Pancreas (tissue), 10 donors: Measurements from ENCODE around the gene PLP1. TPM values are rescaled to one million over a fixed set of nuclear protein-coding genes. Genes with fewer than 3 reads are reported as not detected.

Experiments used
- ATAC-seq, 4 donors: fragments of 200-7000 bp; cut with Tn5 transposase; one replicate each; pipeline versions ENCODE4 v1.8.0 to v1.9.1; 2020; ENCODE audit warnings: mild to moderate bottlenecking in 4 of 4, moderate library complexity in 4 of 4
- DNase-seq, 6 donors: peaks; one replicate each; pipeline ENCODE4 v3.0.0-alpha.2; 2020
- FAIRE-seq: peaks from 2 replicates; lab custom pipeline; 2012; peaks lifted over from hg19 to GRCh38; lab: Jason Lieb, UNC
- H3K27ac ChIP-seq, 4 donors: fragments of 200-600 bp; sonication (generic); 1 replicate in 3 of 4; 2 replicates in 1 of 4; pipeline versions ENCODE4 v1.5.0 to v1.8.0; 2020
- H3K27me3 ChIP-seq, 4 donors: fragments of 200-600 bp; one replicate each; pipeline ENCODE4 v1.8.0; 2021
- H3K36me3 ChIP-seq, 3 donors: fragments of 200-600 bp; sonication (generic) in 1 of 3; one replicate each; pipeline versions ENCODE4 v1.5.0 to v1.8.0; 2020 to 2021
- H3K4me1 ChIP-seq, 3 donors: fragments of 200-600 bp; one replicate each; pipeline ENCODE4 v1.8.0; 2021
- H3K4me3 ChIP-seq, 4 donors: fragments of 200-600 bp; sonication (generic) in 2 of 4; one replicate each; pipeline versions ENCODE4 v1.5.0 to v1.8.0; 2020 to 2021
- H3K9me3 ChIP-seq, 4 donors: fragments of 200-600 bp; one replicate each; pipeline ENCODE4 v1.8.0; 2021
- WGBS, 2 donors: extraction: QIAGEN DNeasy Blood & Tissue Kit; methylation state at CpG; one replicate each; pipeline ENCODE4 v1.1.7; 2013; 5-methylcytosine and 5-hydroxymethylcytosine counted together
- intact Hi-C, 3 donors: fragments of 100-400 bp; cut with DNase I; formaldehyde crosslinking; loops; one replicate each; pipeline versions ENCODE4 v1.11.1 to v1.14.2; 2022
- polyA plus RNA-seq, 2 donors: library from polyadenylated mRNA; stranded (reverse); fragments of 200-250 nt; gene quantifications; one replicate each; pipeline ENCODE4 v1.2.3, GENCODE V29; 2013
- total RNA-seq, 6 donors: library from RNA; stranded (reverse); fragmentation: NEBNext Ultra II Directional in 4 of 6; extraction: Animal tissue kit (Norgen Biotek cat#: 25700) in 4 of 6; gene quantifications; one replicate each; pipeline versions ENCODE4 v1.2.1 to v1.2.4, GENCODE V29; 2021 to 2023
- TF ChIP-seq, protein P1 (sequence below), 4 donors: fragments of 200-600 bp; sonication (generic) in 3 of 4; IDR thresholded peaks; one replicate each; pipeline versions ENCODE4 v1.5.0 to v1.8.0; 2021; ENCODE audit warnings: antibody characterized with exemption in 4 of 4
- donor health status: healthy with polysubstance abuse.
- donor health status: DM: no; HTN: no; CAD: no; lungs with moderate emphysema.
- donor health status: DM: no; HTN: no; CAD: no.
- donor health status: control.
- donor health status: control.
- donor health status: Bipolar disorder and iron deficiency.
- donor health status: DM: yes; HTN: yes; CAD: no.
- donor health status: DM: no; HTN: no; CAD: no.
- donor health status: DM: no; HTN: no; CAD: no.
- donor health status: DM: yes; HTN: yes; CAD: no.

Gene PLP1
- total and polyA plus RNA-seq, 8 donors, result 0.30 to 2.6 (median 0.60) TPM

DNA sequence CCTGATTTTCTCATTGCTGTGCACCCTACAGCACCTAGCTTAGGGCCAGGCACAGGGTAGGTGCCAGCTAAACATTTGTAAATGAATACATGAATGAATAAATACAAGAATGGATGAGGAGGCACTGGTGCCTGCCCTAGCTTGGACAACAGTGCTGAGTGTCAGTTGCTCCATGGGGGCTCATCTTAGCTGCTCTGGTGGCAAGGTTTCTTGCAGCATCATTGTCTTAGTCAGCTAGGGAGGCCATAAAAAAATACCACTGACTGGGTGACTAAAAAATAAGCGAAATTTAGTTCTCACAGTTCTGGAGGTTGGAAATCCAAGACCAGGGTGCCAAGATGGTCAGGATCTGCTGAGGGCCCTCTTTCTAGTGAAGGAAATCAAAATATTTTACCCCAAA, 34.8 kb upstream of the PLP1 start:
- ATAC-seq (no peak), FAIRE-seq (no peak), DNase-seq (no peak)
- intact Hi-C loops, result no loop called here
- Histone ChIP-seq H3K27ac (no peak overlapping the region), H3K4me3 (no peak overlapping the region), H3K4me1 (no peaks in the 10 kb centered on the region), H3K9me3 (no peaks in the 10 kb centered on the region), H3K27me3 (peaks cover 0 to 11% (median 0%) of the 10 kb centered on the region in 4 donors), H3K36me3 (no peaks in the 10 kb centered on the region)
- 75 to 79% methylated on average over 1 of the region's 1 CpG for WGBS, 2 donors
- TF ChIP-seq, protein P1, sequence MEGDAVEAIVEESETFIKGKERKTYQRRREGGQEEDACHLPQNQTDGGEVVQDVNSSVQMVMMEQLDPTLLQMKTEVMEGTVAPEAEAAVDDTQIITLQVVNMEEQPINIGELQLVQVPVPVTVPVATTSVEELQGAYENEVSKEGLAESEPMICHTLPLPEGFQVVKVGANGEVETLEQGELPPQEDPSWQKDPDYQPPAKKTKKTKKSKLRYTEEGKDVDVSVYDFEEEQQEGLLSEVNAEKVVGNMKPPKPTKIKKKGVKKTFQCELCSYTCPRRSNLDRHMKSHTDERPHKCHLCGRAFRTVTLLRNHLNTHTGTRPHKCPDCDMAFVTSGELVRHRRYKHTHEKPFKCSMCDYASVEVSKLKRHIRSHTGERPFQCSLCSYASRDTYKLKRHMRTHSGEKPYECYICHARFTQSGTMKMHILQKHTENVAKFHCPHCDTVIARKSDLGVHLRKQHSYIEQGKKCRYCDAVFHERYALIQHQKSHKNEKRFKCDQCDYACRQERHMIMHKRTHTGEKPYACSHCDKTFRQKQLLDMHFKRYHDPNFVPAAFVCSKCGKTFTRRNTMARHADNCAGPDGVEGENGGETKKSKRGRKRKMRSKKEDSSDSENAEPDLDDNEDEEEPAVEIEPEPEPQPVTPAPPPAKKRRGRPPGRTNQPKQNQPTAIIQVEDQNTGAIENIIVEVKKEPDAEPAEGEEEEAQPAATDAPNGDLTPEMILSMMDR (IDR thresholded peaks at IDR 0.05), result no peak

DNA sequence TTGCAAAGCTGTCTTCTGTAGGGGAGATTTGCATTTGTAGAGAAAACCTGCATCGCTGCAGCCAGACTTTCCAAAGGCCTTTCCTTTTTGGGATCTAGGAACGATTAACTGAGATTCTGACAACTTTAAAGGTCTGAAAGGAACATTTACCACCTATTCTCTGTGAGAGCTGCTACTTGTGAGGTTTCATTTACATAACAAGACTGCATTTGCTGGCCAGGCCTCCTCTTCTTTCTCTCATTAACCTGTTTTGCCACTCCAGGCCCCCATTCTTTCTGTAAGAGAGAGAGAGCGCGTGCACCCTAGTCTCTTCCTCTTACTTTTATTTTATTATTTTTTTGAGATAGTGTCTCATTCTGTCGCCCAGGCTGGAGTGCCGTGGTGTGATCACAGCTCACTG, 34.3 kb upstream of the PLP1 start:
- FAIRE-seq (no peak), ATAC-seq (no peak), DNase-seq (no peak)
- intact Hi-C loops, result no loop called here
- 71 to 84% methylated on average over 6 of the region's 6 CpGs for WGBS, 2 donors
- Histone ChIP-seq H3K27ac (no peak overlapping the region), H3K4me1 (no peaks in the 10 kb centered on the region), H3K36me3 (no peaks in the 10 kb centered on the region), H3K9me3 (no peaks in the 10 kb centered on the region), H3K27me3 (peaks cover 0 to 11% (median 0%) of the 10 kb centered on the region in 4 donors), H3K4me3 (no peak overlapping the region)
- TF ChIP-seq, protein P1 (IDR thresholded peaks at IDR 0.05), result no peak

DNA sequence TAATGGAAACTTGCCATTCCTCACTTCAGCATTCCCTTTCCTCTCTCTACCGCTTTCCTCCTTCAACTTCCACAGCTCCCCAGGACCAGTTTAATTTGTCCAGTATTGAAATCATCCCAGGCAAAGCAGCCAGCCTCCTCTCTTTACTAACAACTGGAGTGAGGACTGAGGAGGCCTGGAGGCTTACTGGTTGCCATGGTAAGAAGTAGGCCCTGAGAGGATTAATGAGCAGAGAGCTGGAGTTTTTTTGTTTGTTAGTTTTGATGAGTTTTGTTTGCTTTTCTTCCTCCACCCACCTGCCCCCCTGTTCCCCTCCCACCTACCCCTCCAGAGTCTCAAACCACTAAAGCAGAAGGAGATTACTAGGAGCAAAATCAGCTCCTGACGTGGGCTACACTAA, 29.5 kb upstream of the PLP1 start:
- Histone ChIP-seq H3K36me3 (no peaks in the 10 kb centered on the region), H3K4me1 (no peaks in the 10 kb centered on the region), H3K27ac (no peak overlapping the region), H3K9me3 (no peaks in the 10 kb centered on the region), H3K4me3 (no peak overlapping the region), H3K27me3 (peaks cover 0 to 11% (median 0%) of the 10 kb centered on the region in 4 donors)
- FAIRE-seq (no peak), DNase-seq (no peak), ATAC-seq (no peak)
- 85 to 90% methylated on average over 2 of the region's 2 CpGs for WGBS, 2 donors
- intact Hi-C loops, result no loop called here
- TF ChIP-seq, protein P1 (IDR thresholded peaks at IDR 0.05), result no peak

DNA sequence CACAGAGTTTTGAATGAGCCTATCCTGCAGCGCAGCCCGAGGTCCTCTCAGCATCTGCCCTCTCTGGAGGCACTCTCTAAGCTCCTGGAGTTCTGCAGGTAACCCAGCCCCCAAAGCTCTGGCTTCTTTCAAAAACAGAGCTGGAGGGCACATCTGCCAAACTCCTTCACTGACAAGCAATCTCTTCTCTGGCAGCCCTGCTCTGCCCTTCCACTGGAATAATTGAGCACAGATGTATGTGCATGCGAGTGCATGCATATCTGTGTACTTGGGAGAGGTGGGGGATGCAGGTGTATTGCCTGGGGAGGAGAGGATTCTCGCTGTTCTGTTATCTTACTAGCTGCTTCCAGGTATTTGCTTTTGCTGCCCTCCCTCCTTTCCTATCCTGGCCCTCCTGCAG, 22.2 kb upstream of the PLP1 start:
- DNase-seq (no peak), FAIRE-seq (no peak), ATAC-seq (no peak)
- Histone ChIP-seq H3K36me3 (no peaks in the 10 kb centered on the region), H3K9me3 (no peaks in the 10 kb centered on the region), H3K4me3 (no peak overlapping the region), H3K27me3 (no peaks in the 10 kb centered on the region), H3K27ac (no peak overlapping the region), H3K4me1 (no peaks in the 10 kb centered on the region)
- intact Hi-C loops, result no loop called here
- WGBS, 2 donors, result 53 to 54% methylated on average over 4 of the region's 4 CpGs
- TF ChIP-seq, protein P1 (IDR thresholded peaks at IDR 0.05), result no peak

DNA sequence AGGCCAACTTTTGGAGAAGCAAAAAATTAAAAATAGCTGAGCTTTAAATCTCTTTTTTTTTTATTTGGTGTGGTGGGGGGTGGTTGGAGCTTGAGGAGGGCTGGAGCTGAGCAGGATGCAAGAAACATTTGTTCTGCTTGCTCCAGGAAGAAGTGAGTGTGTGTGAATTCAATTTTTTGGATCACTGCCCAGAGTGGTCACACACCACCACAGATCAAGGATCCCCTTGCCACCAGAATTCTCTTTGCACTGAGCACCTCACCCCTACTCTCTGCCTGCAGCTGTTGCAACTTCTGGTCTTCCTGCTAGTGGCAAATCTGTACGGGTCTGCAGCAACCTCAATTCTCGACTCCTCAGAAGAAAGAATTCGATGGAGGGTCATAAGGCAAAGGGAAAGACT, 19.9 kb upstream of the PLP1 start:
- WGBS, 2 donors, result 64 to 75% methylated on average over 3 of the region's 3 CpGs
- H3K4me3 ChIP-seq, result no peak overlapping the region
- intact Hi-C loops, result no loop called here
- DNase-seq (no peak), FAIRE-seq (no peak), ATAC-seq (no peak)
- TF ChIP-seq, protein P1 (IDR thresholded peaks at IDR 0.05), result no peak
- H3K27me3 ChIP-seq, result no peaks in the 10 kb centered on the region
- H3K27ac ChIP-seq, result no peak overlapping the region
- H3K4me1 ChIP-seq, result no peaks in the 10 kb centered on the region
- H3K36me3 ChIP-seq, result no peaks in the 10 kb centered on the region
- no peaks in the 10 kb centered on the region for H3K9me3 ChIP-seq
